SJSA1 (cell line): Measurements from ENCODE around the gene USP33. TPM values are rescaled to one million over a fixed set of nuclear protein-coding genes. Genes with fewer than 3 reads are reported as not detected.
"Not testable (repeated sequence)": the region's sequence is repeated elsewhere in the genome, so short reads cannot be mapped to it uniquely, and the experiment has no call there.

Source experiments
- DNase-seq, 2 experiments: peaks; one replicate each; pipeline ENCODE4 v3.0.0-alpha.2; 2015 to 2020; ENCODE audit warnings: low spot score in 2 of 2, low read depth in 1 of 2
- H3K27ac ChIP-seq: fragments of 250-450 bp; sonication (Bioruptor Pico); 2 replicates; pipeline ENCODE4 v1.5.1; 2020; ENCODE audit warnings: mild to moderate bottlenecking, moderate library complexity
- H3K27me3 ChIP-seq: fragments of 250-450 bp; sonication (Bioruptor Pico); replicated peaks from 2 replicates; pipeline ENCODE4 v1.5.1; 2020; ENCODE audit warnings: mild to moderate bottlenecking, moderate library complexity
- H3K36me3 ChIP-seq: fragments of 250-450 bp; sonication (Bioruptor Pico); 2 replicates; pipeline ENCODE4 v1.5.1; 2020; ENCODE audit warnings: mild to moderate bottlenecking
- H3K4me1 ChIP-seq: fragments of 250-450 bp; sonication (Bioruptor Pico); replicated peaks from 2 replicates; pipeline ENCODE4 v1.6.1; 2021; ENCODE audit warnings: mild to moderate bottlenecking
- H3K4me3 ChIP-seq: fragments of 250-450 bp; sonication (Bioruptor Pico); 2 replicates; pipeline ENCODE4 v1.5.1; 2020; ENCODE audit warnings: mild to moderate bottlenecking
- H3K9me3 ChIP-seq: fragments of 250-450 bp; sonication (Bioruptor Pico); replicated peaks from 2 replicates; pipeline ENCODE4 v1.5.1; 2020; ENCODE audit warnings: mild to moderate bottlenecking
- total RNA-seq: library from RNA; depleted of rRNA; stranded (reverse); fragments of >200 nt; shearing (Covaris generic); gene quantifications from 2 replicates; pipeline ENCODE4 v1.2.3, GENCODE V29; 2014

The USP33 gene
- total RNA-seq, 1 experiment from 2014 or later = 90.3 TPM

DNA sequence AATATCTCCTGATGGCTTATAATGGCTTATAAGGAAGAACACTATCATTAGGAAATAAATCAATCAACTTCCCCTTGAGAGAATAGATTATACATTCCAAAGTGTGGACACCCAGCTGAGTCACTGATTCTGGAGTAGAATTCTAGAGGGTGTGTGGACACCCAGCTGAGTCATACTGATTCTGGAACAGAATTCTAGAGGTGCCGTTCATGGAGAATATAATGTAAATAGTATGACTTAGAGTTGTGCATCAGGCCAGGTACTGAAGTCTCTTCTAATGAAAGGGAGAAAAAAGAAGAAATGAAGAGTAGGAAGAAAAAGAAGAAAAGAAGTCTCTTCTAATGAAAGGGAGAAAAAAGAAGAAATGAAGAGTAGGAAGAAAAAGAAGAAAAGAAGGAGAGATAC lies 2.4 kb upstream of the USP33 start:
- Histone ChIP-seq H3K27ac (no peak overlapping the region), H3K9me3 (no peaks in the 10 kb centered on the region), H3K4me1 (peaks cover 4% of the 10 kb centered on the region), H3K4me3 (no peak overlapping the region), H3K36me3 (peaks cover 6% of the 10 kb centered on the region), H3K27me3 (no peaks in the 10 kb centered on the region)
- peak in 1 of 2 experiments; percentile 25 for DNase-seq

DNA sequence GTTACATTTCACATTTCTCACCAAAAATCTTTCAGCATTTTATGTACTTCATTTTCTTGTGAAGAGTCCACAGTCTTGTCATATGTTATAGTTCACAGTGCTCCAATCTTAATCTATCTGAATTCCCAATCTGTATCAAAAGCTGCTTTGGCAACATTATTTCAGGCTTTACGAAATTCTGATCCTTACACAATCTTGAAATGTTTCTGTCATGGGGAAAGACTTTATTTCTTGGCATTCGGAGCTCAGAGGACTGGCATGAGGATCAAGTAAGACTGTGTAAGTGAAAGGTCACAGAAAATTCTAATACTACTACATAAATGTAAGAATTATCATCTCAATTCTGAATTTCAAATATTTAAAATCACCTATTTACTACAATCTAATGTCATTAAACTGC lies 2.0 kb downstream of the USP33 start:
- no peaks in the 10 kb centered on the region for H3K9me3 ChIP-seq
- no peaks in the 10 kb centered on the region for H3K27me3 ChIP-seq
- peaks cover 6% of the 10 kb centered on the region for H3K36me3 ChIP-seq
- H3K4me3 ChIP-seq = no peak overlapping the region
- peaks cover 4% of the 10 kb centered on the region for H3K4me1 ChIP-seq
- H3K27ac ChIP-seq = no peak overlapping the region
- no peak for DNase-seq

DNA sequence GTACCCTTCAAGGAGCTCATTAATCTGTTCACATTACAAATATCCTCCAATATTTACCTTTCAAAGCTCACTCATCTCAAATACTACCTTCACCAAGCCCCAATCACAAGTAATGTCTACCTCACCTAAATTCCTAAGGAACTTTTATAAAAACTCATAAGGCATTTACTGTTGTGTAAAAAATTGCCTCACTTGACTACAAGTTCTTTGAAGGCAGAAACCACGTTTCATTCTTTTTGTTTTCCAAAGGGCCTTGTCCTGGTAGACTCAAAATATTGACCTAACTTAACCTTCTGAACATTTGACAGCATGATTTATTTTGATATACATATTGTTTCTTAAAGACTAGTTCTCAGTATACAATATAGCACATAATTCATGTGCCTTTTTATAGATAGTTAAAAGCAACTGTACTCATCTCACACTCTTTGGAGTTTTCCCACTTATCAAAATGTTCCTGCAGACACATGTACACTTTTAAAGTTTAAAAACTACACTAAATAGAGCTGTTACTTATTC lies 2.5 kb downstream of the USP33 start:
- no peak overlapping the region for H3K27ac ChIP-seq
- H3K36me3 ChIP-seq = peaks cover 6% of the 10 kb centered on the region
- H3K9me3 ChIP-seq = no peaks in the 10 kb centered on the region
- H3K27me3 ChIP-seq = no peaks in the 10 kb centered on the region
- no peak overlapping the region for H3K4me3 ChIP-seq
- DNase-seq = no peak
- H3K4me1 ChIP-seq = peaks cover 4% of the 10 kb centered on the region

DNA sequence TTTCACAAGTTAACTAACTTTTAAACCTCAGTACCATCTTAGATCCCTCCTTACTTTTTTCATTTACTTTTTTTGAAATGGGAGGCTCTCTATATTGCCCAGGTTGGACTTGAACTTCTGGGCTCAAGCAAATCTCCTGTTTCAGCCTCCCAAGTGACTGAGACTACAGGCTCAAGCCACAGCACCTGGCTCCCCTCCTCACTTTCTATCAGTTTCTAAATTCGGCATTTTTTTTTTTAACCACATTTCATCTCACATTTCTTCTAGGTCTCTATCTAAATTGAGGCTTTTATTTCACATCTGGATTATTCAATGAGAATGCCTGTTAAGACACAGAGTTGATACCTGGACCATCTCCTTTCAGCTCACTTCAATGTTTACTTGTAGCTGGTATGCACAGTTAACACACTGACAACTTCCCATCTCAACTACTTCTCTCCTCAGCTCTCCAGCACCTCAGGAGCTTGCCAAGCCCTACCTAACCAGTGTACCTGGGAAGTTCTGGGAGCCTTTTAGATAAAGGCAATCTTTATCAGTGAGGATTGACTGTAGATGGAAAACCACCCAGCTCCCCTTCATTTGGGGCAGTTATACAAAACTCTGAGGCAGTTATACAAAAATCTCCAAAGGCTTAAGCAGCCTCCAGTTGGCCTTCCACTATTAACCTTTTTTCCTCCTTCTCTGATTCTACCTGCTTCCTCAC lies 3.4 kb downstream of the USP33 start:
- Histone ChIP-seq H3K4me1 (no peaks in the 10 kb centered on the region; the same call in 1 of the 2 replicates), H3K4me3 (no peak overlapping the region), H3K27ac (no peak overlapping the region), H3K27me3 (no peaks in the 10 kb centered on the region), H3K36me3 (peaks cover 6% of the 10 kb centered on the region), H3K9me3 (no peaks in the 10 kb centered on the region)
- DNase-seq = no peak

DNA sequence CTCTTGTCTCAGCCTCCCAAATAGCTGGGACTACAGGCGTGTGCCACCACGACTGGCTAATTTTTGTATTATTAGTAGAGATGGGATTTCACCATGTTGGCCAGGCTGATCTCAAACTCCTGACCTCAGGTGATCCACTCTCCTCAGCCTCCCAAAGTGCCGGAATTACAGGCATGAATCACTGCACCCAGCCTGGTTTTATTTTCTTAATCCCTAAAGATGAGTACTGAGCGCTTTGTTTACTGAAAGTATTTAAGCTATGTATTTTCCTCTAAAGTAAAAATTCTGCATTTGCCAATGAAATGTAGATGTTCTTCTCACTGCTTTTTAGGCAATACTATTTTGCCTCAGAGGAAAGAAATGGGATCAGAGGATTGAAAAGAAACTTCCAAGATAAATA lies 10.2 kb downstream of the USP33 start:
- H3K36me3 ChIP-seq, H3K4me1 ChIP-seq, H3K27ac ChIP-seq, H3K4me3 ChIP-seq, H3K9me3 ChIP-seq, H3K27me3 ChIP-seq, DNase-seq: not testable (repeated sequence)

DNA sequence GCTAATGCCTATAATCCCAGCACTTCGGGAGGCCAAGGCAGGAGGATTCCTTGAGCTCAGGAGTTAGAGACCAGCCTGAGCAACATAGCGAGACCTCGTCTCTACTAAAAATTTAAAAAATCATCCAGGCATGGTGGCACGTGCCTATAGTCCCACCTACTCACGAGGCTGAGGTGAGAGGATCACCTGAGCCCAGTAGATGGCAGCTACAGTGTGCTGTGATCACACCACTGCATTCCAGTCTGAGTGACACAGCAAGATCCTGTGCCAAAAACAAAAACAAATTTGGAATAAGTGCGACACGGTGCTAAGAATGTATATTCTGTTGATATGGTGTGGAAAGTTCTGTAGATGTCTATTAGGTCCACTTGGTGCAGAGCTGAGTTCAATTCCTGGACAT lies 15.1 kb downstream of the USP33 start:
- Histone ChIP-seq H3K4me1 (no peaks in the 10 kb centered on the region; the same call in 1 of the 2 replicates), H3K4me3 (no peak overlapping the region), H3K9me3 (no peaks in the 10 kb centered on the region)

DNA sequence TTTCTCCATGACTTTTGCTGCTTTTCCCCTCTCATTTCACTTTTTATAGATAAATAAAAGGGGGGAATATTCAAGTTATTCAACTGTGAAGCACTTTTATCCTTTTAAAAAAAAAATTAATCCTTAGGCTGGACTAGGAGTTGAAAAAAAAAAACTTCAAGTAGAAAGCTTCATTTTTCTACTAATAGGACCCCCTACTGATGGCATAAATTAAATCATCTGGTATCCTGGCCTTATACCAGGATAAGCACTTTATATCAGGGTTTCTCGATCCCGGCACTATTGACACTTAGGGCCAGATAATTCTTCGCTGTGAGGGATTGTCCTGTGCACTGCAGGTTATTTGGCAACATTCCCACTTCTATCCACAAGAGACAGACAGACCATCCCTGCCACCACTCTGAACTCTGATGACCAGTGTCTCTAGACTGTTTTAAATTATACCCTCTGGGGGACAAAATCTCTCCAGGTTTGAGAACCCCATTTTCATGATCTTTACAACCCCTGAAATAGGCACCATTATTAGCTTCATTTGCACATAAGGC lies 17.6 kb downstream of the USP33 start:
- peaks cover 31% of the 10 kb centered on the region for H3K36me3 ChIP-seq
- no peak overlapping the region for H3K4me3 ChIP-seq
- H3K4me1 ChIP-seq = no peaks in the 10 kb centered on the region
- H3K27ac ChIP-seq = no peak overlapping the region
- DNase-seq = no peak
- no peaks in the 10 kb centered on the region for H3K27me3 ChIP-seq
- H3K9me3 ChIP-seq = no peaks in the 10 kb centered on the region

More for the DNA sequence above, 15.1 kb downstream of the USP33 start:
- Histone ChIP-seq H3K36me3 (peaks cover 15% of the 10 kb centered on the region), H3K27me3 (no peaks in the 10 kb centered on the region), H3K27ac (no peak overlapping the region)
- DNase-seq = no peak

DNA sequence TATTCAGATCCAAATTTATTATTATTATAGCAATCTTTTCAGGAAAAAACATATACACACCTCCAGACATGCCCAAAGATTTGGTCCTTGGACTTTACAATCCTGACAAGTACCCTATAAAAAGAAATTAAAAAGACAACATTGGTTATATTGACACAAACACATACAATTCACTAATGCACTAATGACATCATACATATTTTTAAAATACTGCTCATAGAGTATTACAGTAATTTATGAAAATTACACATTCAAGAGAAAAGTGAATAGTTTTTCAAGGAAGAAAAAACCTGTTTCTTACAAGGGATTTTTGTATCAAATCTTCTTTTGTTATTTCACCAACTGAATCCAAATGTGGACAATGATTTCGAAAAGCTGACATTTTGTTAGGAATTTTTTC lies 18.3 kb downstream of the USP33 start:
- Histone ChIP-seq H3K4me1 (no peaks in the 10 kb centered on the region), H3K4me3 (no peak overlapping the region), H3K27ac (no peak overlapping the region), H3K9me3 (no peaks in the 10 kb centered on the region), H3K27me3 (no peaks in the 10 kb centered on the region), H3K36me3 (peaks cover 32% of the 10 kb centered on the region)
- no peak for DNase-seq

DNA sequence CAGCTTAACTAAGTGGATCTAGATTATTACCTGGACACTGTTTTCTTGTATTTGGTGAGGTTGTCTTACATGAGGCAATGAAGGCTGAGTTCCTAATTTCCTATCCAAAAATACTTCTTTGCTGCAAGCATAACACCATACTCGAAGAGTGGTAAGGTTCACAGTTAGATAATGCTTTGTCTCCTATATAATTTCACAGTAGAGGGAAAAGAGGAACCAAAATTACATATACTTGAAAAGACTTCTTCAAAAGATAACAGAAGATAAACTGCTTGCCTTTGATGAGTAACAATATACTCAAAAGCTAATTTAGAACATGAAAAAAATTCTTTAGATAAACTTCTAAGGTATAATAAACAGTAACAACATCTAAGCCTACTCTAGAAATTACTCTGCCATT lies 20.4 kb downstream of the USP33 start:
- Histone ChIP-seq H3K4me1 (no peaks in the 10 kb centered on the region), H3K9me3 (no peaks in the 10 kb centered on the region), H3K27ac (no peak overlapping the region), H3K36me3 (peaks cover 33% of the 10 kb centered on the region), H3K4me3 (no peak overlapping the region), H3K27me3 (no peaks in the 10 kb centered on the region)
- no peak for DNase-seq

DNA sequence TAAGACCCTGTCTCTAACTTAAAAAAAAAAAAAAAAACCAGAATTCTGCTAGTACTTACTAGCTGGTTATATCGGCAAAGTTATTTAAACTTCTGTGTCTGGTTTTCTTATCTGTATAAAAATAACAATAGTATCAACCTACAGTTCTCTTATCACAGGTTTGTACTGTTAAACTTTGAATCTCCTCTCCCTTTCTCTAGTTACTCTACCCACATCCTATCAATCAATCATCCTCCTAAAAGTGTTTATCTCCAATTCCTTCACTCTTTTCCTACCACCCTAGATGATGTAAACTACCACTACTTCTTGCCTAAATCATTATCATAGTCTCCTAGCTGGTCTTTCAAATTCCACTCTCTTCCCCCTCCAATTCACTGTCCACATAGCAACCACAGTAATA lies 27.6 kb downstream of the USP33 start:
- Histone ChIP-seq H3K4me1 (no peaks in the 10 kb centered on the region), H3K27ac (no peak overlapping the region), H3K36me3 (peaks cover 36% of the 10 kb centered on the region), H3K27me3 (no peaks in the 10 kb centered on the region), H3K4me3 (no peak overlapping the region), H3K9me3 (no peaks in the 10 kb centered on the region)
- DNase-seq = no peak

DNA sequence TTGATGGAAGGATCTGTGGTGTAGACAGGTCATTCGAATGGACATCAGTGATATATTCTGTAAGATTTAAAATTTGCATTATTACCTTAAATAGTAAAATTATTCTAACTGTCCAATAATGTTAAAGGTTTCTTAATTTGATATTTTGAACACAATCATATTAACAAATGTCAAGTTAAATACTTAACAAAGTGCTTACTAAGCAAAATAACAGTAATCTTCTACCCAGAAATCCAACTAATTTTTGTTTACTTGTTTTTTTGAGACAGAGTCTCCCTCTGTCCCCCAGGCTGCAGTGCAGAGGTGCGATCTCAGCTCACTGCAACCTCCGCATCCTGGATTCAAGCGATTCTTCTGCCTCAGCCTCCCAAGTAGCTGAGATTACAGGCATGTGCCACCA lies 33.9 kb downstream of the USP33 start:
- Histone ChIP-seq H3K4me1 (no peaks in the 10 kb centered on the region), H3K9me3 (no peaks in the 10 kb centered on the region), H3K27me3 (no peaks in the 10 kb centered on the region), H3K36me3 (peaks cover 75% of the 10 kb centered on the region), H3K4me3 (no peak overlapping the region), H3K27ac (no peak overlapping the region)
- no peak for DNase-seq

DNA sequence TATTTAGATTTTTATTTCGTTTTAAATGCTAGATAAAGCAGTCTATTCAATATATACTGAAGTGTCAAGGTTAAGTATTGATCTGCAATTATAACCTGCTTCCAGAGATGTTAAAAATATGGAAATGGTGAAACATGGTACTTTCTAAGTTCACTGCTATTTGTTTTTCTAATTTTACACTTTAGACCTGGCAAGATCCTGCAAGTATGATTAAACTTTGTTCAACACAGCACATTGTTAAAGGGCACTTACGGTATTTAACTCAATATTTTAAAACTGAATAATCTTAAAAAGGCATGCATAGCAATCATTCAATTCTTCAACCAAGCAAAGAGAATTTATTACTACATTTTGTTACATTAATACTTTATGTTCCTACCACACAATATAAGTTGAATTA lies 41.5 kb downstream of the USP33 start:
- H3K9me3 ChIP-seq = no peaks in the 10 kb centered on the region
- H3K4me3 ChIP-seq = no peak overlapping the region
- peaks cover 67% of the 10 kb centered on the region for H3K36me3 ChIP-seq
- no peaks in the 10 kb centered on the region for H3K4me1 ChIP-seq
- no peak for DNase-seq
- no peak overlapping the region for H3K27ac ChIP-seq
- no peaks in the 10 kb centered on the region for H3K27me3 ChIP-seq

DNA sequence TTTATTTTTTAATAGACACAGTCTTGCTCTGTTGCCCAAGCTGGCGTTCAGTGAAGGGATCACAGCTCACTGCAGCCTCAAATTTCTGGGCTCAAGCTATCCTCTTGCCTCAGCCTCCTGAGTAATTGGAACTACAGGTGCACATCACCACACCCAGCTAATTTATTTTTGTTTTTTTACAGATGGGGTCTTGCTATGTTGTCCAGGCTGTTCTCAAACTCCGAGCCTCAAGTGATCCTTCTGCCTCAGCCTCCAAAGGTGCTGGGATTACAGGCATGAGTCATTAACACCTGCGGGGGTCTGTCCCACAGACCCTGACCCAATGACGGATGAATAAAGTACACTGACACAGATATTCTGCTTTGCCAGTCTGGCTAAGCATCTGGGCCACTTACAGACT lies 43.6 kb downstream of the USP33 start:
- DNase-seq = no peak
- H3K36me3 ChIP-seq = peaks cover 67% of the 10 kb centered on the region

DNA sequence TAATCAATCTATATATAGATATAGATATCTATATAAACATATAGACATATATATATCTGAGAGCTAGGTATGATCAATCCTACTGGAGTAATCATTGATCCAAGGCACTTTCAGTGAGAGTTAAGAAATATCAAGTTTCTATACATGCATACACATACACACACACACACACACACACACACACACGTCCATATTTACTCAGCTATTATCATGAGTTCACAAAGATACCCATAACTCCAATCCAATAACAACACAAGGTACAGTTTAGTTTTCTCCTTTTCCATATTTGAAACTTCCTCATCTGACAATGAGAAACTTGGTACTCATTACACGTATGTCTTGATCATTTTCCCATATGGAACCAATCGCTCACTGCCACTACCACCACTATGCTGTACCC lies 49.9 kb downstream of the USP33 start:
- H3K27ac ChIP-seq = no peak overlapping the region
- H3K9me3 ChIP-seq = no peaks in the 10 kb centered on the region
- no peak overlapping the region for H3K4me3 ChIP-seq
- H3K27me3 ChIP-seq = no peaks in the 10 kb centered on the region
- DNase-seq = no peak
- peaks cover 65% of the 10 kb centered on the region for H3K36me3 ChIP-seq
- no peaks in the 10 kb centered on the region for H3K4me1 ChIP-seq

More for the DNA sequence above, 43.6 kb downstream of the USP33 start:
- no peaks in the 10 kb centered on the region for H3K4me1 ChIP-seq
- no peak overlapping the region for H3K27ac ChIP-seq
- no peaks in the 10 kb centered on the region for H3K9me3 ChIP-seq
- no peaks in the 10 kb centered on the region for H3K27me3 ChIP-seq
- H3K4me3 ChIP-seq = no peak overlapping the region
